Lower leg skin (tissue), 3 donors: Measurements from ENCODE around the gene SCYGR4.
"Not testable (repeated sequence)": the region's sequence is repeated elsewhere in the genome, so short reads cannot be mapped to it uniquely, and the experiment has no call there.

Experiments
- CTCF ChIP-seq, 3 donors: fragments of 450-650 bp; IDR thresholded peaks; one replicate each; pipeline ENCODE4 v1.5.1; 2016; ENCODE audit warnings: antibody characterized with exemption in 3 of 3, mild to moderate bottlenecking in 3 of 3, moderate library complexity in 2 of 3
- POLR2A ChIP-seq, 2 donors: fragments of 450-650 bp; IDR thresholded peaks; one replicate each; pipeline ENCODE4 v1.6.1; 2016 to 2017; ENCODE audit warnings: antibody characterized with exemption in 2 of 2, mild to moderate bottlenecking in 1 of 2, moderate library complexity in 1 of 2

- TF ChIP-seq POLR2A, CTCF (IDR thresholded peaks at IDR 0.05): not testable (repeated sequence)
Observed at GRCh38 chr2:227598835-227599503, 18.3 kb upstream of the SCYGR4 start, which contains the start of gene SCYGR2.
